ENCODE data around the gene GNA12.
"Not testable (repeated sequence)": the region's sequence is repeated elsewhere in the genome, so short reads cannot be mapped to it uniquely, and the experiment has no call there.

The GNA12 gene

DNA sequence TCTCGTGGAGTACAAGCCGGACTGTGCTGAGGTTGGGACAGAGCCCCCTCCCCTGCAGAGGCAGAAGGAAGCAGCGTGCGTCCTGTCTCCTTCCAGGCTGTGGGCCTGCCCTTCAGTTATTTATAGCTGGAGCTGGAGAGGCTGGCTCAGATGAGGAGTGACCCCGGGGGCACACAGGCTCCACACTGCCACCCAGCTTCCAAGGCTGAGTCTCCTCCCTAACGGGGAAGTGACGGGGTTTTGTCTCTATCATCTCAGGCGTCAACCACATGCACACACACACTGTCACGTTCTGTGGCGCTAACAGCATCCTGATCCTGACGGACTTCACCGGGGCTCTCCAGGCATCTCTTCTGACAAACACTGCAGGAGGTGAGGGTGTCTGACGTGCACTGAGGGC lies 130.7 kb downstream of the GNA12 start:
- DNase-seq (ENCODE audit: low spot score), result no peak

DNA sequence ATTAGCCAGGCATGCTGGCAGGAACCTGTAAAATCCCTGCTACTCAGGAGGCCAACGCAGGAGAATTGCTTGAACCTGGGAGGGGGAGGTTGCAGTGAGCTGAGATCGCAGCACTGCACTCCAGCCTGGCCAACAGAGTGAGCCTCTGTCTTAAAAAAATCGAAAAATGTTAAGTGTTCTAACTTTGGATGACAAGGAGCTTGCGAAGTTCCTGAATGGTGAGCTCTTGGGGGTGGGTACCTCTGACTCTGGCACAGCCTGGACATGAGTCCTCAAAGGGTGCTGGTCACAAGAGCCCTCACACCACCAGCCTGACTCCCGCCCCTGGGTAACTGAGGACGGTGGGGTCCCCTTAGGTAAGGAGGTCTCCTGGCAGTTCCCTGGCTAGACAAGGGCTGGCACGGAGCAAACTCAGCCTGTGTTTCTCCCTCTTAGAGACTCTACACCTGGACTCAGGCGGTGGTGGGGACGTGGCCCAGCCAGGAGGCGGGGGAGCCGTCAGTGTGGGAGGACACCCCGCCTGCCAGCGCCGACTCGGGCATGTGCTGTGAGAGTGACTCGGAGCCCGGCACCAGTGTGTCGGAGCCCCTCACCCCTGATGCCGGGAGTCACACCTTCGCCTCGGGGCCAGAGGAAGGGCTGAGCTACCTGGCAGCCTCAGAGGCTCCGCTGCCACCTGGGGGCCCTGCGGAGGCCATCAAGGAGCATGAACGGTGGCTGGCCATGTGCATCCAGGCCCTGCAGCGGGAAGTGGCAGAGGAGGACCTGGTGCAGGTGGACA lies 132.0 kb downstream of the GNA12 start:
- DNase-seq (ENCODE audit: low spot score), result no peak

DNA sequence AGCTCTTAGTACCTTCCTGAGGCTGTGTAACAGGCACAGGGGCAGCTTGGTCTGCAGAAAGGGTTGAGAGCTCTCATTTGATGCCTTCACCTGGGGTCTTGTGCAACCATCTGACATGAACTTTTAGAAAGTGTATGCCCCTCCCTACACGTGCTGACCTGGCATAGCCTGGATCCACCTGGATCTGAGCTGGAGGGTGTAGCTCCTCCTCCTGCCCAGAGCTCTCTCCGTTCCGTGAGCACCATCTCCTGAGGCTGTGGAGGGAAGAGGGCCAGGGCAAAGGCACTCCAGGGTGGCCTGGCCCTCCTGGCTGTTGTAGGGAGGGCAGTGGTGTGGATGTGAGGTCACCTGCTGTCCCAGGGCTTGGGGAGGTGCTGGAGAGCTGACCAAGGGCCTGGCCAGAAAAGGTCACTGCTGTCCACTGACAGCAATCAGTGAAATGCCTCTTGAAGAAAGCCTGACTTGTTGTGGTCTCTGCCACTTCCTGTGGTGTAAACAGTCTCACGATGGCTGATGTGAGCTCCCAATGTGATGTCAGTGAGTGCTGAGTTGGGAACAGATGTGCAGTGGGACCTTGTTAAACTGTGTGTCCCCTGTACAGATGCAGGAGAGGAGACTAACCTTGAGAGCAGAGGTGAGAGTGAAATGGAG lies 133.1 kb downstream of the GNA12 start:
- DNase-seq (ENCODE audit: low spot score), result no peak

DNA sequence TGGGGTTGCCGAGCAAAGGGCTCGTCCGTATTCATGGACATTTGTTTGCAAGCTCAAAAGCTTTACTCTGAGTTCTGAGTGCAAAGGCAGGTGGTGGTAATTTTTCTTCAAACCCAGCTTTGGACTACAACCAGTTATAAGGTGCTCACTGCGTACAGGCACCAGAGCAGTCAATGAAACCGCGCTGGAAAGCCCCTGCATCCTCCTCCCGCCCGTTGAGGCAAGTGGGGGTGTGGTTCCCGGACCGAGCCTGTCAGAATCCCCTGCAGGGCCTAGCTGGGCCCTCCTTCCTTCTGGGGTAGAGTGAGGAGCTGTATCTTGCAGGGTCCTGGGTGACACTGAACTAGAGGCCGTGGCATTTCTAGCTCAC lies 133.8 kb downstream of the GNA12 start:
- no peak for DNase-seq (ENCODE audit: low spot score)

DNA sequence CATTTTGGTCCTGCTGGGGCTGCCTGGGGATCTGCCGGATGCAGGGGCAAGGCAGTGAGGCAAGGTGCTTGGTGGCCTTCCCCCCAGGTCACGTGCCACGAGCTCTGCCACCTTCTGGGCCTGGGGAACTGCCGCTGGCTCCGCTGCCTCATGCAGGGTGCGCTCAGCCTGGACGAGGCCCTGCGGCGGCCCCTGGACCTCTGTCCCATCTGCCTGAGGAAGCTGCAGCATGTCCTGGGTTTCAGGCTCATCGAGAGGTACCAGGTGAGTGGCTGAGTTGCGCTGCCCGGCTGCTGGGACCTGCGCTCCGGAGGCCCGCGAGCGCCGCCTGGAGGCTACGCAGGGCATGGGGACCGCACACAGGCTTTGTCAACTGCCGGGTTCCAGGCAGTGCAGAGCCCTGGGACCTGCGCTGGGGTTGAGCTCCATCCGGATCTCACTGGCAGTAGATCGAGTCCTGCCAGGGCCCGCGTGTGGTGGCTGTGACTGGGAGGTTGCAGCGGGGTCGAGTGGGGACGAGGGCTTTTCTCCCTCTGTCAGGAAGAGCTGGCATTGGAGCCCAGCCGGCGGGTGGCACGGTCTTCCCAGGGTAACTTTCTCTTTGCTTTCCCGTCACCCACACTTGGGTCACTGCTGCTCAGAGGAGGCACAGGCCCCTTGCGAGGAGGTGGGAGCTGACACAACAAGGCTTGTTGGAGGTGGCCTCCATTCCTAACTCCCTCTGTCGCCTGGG lies 134.4 kb downstream of the GNA12 start:
- DNase-seq (ENCODE audit: low spot score), result no peak

DNA sequence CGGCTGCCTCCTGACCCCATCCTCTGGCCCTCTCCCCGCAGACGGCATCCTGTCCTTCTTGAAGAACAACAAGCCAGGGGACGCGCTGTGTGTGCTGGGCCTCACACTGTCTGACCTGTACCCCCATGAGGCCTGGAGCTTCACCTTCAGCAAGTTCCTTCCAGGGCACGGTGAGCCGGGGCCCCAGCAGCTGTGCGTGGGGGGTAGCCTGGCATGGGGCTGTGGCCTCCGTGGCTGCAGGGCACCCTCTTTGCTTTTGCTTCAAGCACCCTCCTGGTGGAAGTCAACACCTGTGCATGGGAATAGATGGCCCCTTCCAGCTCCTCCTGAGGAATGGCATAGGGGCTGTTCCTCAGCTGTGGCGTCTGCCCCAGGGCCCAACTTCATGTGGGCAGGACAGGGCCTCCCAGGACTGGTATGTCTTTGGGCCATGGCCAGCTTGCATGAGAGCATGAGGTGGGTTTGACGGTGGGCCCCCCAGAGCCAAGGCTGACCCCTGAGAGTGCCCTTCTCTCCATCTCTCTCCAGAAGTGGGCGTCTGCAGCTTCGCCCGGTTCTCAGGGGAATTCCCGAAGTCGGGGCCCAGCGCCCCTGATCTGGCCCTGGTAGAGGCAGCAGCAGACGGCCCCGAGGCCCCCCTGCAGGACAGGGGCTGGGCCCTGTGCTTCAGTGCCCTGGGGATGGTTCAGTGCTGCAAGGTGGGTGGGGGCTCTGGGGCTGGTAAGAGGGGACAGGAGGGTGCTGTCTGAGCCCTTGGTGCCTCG lies 135.4 kb downstream of the GNA12 start:
- no peak for DNase-seq (ENCODE audit: low spot score)

DNA sequence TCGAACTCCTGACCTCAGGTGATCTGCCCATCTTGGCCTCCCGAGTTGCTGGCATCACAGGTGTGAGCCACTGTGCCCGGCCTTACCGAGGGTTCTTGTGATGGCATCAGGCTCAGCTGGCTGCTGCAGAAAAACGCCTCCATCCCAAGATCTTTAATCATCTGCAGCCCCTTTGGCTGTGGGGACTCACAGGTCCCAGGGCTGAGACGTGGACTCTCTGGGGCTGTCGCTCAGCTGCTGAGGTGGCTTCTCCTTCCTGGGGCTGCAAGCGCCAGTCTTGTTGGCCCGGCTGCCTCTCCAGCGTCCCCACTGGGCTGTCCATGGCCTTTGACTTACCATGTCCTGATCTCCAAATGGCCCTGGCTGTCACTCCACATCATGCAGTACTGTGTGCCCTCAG lies 136.1 kb downstream of the GNA12 start:
- no peak for DNase-seq (ENCODE audit: low spot score)

DNA sequence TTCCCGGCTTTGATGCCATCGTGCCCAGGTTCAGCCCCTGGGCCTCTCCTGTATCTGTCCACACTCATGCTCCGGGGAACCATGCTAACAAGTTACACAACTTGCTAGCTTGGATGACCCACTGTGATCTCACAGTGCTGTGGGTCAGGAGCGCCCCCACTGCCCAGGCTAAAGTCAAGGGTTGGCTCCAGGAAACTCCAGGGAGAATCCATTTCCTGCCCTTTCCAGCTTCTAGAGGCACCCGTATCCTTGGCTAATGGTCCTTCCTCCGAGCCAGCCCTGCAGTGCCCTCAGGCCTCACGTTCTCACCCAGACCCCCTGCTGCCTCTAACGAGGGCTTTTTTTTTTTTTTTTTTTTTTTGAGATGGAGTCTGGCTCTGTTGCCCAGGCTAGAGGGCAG lies 136.6 kb downstream of the GNA12 start:
- DNase-seq (ENCODE audit: low spot score), result no peak

DNA sequence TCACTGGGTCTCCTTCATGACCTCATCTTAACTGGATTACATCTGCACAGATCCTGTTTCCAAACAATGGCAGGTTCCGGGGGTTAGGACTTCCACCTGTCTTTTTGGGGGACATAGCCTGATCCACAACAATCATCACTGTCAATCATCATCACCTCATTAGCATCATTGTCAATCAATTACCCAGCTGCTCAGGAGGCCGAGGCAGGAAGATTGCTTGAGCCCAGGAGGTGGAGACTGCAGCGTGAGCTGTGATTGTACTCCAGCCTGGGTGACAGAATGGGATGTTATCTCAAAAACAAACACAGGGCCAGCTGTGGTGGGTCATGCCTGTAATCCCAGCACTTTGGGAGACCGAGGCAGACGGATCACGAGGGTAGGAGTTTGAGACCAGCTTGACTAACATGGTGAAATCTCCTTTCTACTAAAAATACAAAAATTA lies 137.4 kb downstream of the GNA12 start:
- no peak for DNase-seq (ENCODE audit: low spot score)

DNA sequence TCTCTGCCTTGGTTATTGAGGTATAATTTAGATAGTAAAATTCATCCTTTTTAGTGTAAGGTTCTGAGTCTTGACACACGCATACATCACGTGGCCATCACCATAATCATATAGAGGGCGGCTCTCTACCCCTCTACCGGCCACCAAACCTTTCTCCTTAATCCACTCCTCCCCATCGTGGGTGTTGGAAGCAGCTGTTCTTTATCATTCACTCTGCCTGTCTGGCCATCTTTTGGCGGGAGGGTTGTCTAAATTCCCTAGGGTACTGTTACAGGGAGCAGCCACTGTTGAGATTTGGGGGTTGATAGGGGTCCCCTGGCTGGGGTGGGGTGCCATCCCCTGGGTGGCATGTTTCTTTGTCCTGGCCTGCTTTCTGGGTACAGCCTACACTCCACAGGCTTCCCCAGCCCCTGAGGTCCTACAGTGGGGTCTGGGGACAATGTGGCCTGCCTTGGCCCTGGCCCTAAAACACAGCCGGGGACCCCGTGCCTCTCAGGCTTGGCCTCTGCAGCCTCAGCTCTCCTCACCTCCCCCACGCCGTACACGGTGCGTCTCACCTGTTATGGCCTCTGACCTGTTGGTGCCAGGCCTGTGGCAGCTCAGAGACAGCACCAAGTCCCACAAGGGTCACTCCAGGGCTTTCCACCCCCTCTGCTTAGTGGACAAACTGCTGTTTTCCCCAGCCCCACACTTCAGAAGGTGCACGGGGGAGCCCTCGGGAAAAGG lies 138.6 kb downstream of the GNA12 start:
- no peak for DNase-seq (ENCODE audit: low spot score)

DNA sequence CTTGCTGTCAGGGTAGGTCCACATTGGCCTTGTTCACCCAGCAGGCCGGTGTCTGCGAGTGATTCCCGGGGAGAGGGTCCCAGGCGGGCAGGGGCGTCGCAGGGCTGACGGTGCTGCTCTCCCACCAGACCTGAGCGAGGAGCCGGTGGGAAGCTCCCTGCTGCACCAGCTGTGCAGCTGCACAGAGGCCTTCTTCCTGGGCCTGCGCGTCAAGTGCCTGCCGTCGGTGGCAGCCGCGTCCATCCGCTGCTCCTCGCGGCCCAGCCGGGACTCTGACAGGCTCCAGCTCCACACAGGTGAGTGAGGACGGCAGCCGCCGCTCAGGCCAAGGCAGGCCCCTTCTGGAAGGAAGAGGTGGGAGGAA lies 141.5 kb downstream of the GNA12 start:
- no peak for DNase-seq (ENCODE audit: low spot score)

DNA sequence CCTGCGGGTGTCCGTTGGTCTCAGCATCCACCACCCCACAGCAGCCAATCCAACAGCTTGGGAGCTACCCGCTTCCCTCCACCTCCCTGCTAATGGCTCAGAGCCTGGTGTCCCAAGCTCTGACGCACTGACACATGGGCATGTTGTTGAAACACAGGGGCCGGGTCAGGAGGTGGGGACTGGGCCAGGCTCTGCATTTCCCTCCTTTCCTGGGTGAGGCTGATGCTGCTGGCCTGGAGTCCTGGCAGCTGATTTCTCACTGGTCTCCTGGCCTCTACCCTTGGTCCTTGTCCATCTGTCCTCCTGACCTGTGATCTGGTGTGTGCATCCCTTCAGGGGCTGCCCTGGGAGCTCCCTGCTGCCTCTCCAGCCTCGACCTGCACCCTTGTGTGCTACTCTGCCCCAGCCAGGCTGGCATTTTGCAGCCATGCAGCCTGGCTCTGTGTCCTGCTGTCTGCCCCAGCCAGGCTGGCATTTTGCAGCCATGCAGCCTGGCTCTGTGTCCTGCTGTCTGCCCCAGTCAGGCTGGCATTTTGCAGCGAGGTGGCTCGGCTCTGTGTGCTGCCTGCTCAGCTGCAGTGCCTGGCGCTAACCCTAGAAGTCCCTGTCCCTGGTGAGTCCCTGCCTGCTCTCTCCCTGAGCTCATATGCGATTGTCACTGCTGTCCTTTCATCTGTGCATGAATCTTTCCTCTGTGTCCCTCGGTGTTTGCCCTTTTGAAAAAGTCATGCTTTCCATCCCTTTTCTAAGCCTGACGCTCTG lies 142.1 kb downstream of the GNA12 start:
- DNase-seq (ENCODE audit: low spot score), result no peak

DNA sequence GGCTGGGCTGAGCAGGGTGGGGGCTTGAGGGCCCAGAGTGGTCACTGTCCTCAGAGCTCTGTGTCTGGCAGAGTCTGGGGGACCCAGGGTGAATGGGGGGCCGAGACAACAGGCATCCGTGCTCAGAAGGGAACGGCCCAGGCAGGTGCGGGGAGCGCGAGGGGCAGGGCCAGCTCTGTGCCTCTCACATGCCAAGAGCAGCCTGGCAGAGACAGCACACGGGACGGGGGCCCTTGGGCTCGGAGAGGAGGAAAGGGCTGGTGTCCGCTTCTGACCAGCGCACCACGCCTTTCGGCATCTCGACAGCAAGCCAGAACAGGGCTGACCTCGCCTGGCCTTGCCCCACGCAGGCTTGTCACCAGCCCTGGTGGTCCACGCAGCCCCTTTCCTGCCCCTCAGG lies 142.7 kb downstream of the GNA12 start:
- no peak for DNase-seq (ENCODE audit: low spot score)

DNA sequence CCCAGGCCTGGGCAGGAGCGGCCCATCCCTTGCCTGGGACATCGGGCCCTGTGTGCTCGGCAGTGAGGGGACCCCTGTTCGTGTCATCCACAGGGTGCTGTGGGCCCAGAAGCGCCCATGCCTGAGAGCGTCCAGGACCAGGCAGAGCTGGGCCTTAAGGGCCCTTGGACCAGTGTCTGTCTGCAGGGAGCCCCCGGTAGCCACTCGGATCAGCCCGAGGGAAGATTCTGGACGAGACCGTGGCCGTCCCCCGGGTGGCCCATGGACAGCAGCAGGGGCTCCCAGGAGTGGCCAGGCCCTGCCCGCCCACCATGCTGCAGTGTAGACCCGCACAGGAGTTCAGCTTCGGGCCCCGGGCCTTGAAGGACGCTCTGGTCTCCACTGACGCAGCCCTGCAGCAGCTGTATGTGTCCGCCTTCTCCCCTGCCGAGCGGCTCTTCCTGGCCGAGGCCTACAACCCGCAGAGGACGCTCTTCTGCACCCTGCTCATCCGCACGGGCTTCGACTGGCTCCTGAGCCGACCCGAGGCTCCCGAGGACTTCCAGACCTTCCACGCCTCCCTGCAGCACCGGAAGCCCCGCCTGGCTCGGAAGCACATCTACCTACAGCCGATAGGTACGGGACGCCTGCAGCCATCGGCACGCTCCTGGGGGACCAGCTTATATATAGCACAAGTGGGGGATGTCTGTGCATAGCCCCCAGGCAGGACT lies 143.8 kb downstream of the GNA12 start:
- no peak for DNase-seq (ENCODE audit: low spot score)

DNA sequence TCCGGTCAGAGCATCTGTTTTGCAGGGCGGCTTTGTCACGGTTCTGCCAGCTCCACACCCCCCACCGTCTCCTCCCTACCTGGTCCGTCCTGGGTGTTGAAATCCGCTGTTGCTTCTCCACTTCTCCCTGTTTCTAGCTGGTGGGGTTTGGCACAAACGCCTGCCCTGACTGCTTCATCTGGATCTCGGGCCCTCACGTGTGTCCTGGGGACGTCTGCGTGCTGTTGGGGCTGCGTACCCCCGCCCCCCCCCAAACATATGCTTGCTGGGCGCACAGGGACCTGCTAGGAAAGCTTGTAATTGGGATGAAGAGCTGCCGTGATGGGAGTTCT lies 144.9 kb downstream of the GNA12 start:
- no peak for DNase-seq (ENCODE audit: low spot score)

DNA sequence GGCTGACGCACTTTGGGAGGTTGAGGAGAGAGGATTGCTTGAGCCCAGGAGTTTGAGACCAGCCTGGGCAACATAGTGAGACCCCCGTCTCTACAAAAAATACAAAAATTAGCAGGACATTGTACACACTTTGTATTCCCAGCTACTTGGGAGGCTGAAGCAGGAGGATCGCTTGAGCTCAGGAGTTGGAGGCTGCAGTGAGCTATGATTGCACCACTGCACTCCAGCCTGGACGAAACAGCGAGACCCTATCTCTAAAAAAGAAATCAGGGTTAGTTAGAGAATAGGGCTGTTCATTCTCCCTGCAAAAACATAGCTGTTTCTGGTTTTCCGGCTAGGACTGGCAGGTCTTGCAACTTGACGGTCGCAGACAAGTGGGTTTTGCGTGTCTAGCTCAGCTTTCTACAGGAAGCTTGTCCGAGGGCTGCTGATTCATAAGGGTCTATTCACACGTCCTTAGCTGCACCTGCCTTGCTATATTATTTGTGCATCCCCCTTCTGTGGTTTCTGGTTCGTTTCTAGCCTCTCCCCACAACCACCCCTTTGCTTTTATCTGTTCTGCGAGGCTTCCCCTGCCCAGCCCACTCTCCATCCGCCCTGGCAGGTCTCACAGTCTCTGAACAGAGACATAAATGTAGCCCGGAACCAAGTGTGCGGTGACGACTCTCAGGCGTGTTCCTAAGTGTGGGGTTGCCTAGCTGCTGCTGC lies 145.4 kb downstream of the GNA12 start:
- DNase-seq (ENCODE audit: low spot score), result no peak

DNA sequence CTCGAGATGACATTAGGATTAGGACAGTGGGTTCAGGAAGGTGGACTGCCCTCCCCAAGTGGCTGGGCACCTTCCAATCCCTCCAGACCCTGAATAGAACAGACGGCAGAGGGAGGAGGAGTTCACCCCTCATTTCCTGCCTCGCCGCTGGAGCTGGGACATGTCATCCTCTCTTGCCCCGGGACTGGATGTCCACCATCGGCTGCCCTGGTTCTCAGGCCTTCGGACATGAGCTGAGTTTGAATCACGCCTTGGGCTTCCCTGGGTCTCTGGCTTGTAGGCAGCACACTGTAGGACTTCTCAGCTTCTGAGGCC lies 150.0 kb downstream of the GNA12 start:
- not testable (repeated sequence) for DNase-seq (ENCODE audit: low spot score)

DNA sequence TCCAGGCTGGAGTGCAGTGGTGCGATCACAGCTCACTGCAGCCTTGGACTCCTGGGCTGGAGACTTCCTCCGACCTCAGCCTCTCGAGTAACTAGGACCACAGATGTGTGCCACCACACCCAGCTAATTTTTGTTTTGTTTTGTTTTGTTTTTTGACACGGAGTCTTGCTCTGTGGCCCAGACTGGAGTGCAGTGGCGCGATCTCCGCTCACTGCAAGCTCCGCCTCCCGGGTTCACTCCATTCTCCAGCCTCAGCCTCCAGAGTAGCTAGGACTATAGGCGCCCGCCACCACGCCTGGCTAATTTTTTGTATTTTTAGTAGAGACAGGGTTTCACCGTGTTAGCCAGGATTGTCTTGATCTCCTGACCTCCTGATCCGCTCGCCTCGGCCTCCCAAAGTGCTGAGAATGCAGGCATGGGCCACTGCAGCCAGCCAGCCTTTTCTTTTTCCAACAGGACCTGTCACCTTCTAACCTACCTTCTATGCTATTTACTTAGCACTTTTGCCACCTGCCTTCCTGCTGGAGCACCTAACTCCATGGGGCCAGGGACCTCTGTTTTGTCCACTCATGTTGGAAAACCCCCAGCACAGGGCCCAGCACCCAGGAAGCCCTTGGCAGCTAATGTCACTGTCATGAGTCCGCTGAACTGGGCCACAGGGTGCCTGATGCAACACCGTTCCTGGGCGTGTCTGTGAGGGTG lies 150.5 kb downstream of the GNA12 start:
- DNase-seq (ENCODE audit: low spot score), result not testable (repeated sequence)

DNA sequence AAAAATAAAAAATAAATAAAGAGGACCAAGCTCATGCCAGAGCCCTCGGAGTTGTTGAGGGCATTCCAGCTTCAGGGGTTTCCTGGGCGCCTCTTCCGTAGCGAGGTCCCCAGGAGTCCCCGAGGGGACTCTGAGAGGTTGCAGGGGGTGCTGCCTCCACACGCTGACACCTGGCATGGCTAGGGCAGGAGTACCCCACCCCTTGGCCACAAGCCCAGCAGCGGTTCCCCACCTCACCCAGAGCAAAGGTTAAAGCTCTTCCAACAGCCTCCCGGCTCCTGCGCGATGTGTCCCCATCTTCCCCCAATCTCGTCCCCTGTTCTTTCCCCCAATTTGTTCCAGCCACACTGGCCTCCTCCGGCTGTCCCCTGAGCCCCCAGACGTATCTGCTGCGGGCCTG lies 151.6 kb downstream of the GNA12 start:
- DNase-seq (ENCODE audit: low spot score), result no peak

All from HuH-7.5 (cell line).